HCT116 (cell line): ENCODE results near the gene METTL3. TPM values are rescaled to one million over a fixed set of nuclear protein-coding genes. Genes with fewer than 3 reads are reported as not detected.

ENCODE experiments used
- ATAC-seq: fragments of 200-7000 bp; cut with Tn5 transposase; 2 replicates; pipeline ENCODE4 v1.9.1; 2020; ENCODE audit warnings: mild to moderate bottlenecking, moderate library complexity
- BruUV-seq: library from RNA; stranded (reverse); fragments of 400-500 nt; replicated peaks from 2 replicates; lab custom pipeline; 2021; lab: Mats Ljungman, UMichigan
- CTCF ChIA-PET: fragments of 300-600 bp; sonication (Branson Sonifier 250); formaldehyde crosslinking; loops from one replicate; lab custom pipeline; 2021; ENCODE audit warnings: antibody characterized with exemption; lab: Charles Lee
- POLR2A ChIA-PET: fragments of 300-600, 350-600 bp; sonication (Branson Sonifier 250); formaldehyde crosslinking; loops from one replicate; lab custom pipeline; 2021; ENCODE audit warnings: antibody characterized with exemption; lab: Charles Lee
- RAD21 ChIA-PET, 2 experiments: fragments of 300-600 bp; sonication (Branson Sonifier 250); formaldehyde crosslinking; loops; one replicate each; lab custom pipeline; 2023; ENCODE audit warnings: low total read pairs in 2 of 2; ENCODE audit not compliant: uncharacterized antibody in 2 of 2, unreplicated experiment in 2 of 2, low non-redundant PET in 1 of 2; lab: Charles Lee
- DNase-seq: peaks from one replicate; pipeline ENCODE4 v3.0.0-alpha.2; 2010; ENCODE audit warnings: low read depth, low spot score
- H2AFZ ChIP-seq: fragments of 200-600 bp; shearing (Covaris generic), sonication (generic); 2 replicates; pipeline ENCODE4 v1.6.1; 2017; ENCODE audit warnings: low read depth, mixed run types, mixed read lengths, antibody characterized with exemption, low read length; ENCODE audit not compliant: poor library complexity, severe bottlenecking
- H3K27ac ChIP-seq: 2 replicates; pipeline ENCODE4 v1.5.1; 2012; ENCODE audit warnings: low read depth, low read length
- H3K27me3 ChIP-seq: fragments of 200-600 bp; sonication (generic); 2 replicates; pipeline ENCODE4 v1.6.1; 2016; ENCODE audit warnings: mixed run types, low read length, mixed read lengths; ENCODE audit not compliant: insufficient read depth
- H3K36me3 ChIP-seq, 2 experiments: fragments of 200-500 bp in 1 of 2; fragments of 200-600 bp in 1 of 2; sonication (Bioruptor generic) in 1 of 2; sonication (generic) in 1 of 2; 2 replicates each; pipeline versions ENCODE4 v1.5.1 to v1.6.1; 2014 to 2016; ENCODE audit warnings: low read length in 2 of 2, inconsistent platforms in 1 of 2, mixed read lengths in 1 of 2, mixed run types in 1 of 2; ENCODE audit not compliant: insufficient read depth in 2 of 2, control insufficient read depth in 1 of 2
- H3K4me1 ChIP-seq, 2 experiments: fragments of 200-600 bp in 1 of 2; sonication (generic) in 1 of 2; 2 replicates each; pipeline versions ENCODE4 v1.5.1 to v1.6.1; 2012 to 2017; ENCODE audit warnings: low read length in 2 of 2, inconsistent platforms in 1 of 2, mild to moderate bottlenecking in 1 of 2, mixed read lengths in 1 of 2, mixed run types in 1 of 2, moderate library complexity in 1 of 2; ENCODE audit not compliant: insufficient read depth in 2 of 2, control insufficient read depth in 1 of 2
- H3K4me2 ChIP-seq: fragments of 200-600 bp; sonication (generic); 2 replicates; pipeline ENCODE4 v1.6.1; 2017; ENCODE audit warnings: mixed run types, low read length, mixed read lengths
- H3K4me3 ChIP-seq, 2 experiments: fragments of 200-600 bp in 1 of 2; sonication (generic) in 1 of 2; replicated peaks in 1 of 2; 2 replicates each; pipeline ENCODE4 v1.5.1; 2011 to 2016; ENCODE audit warnings: low read length in 2 of 2, control low read depth in 1 of 2, low read depth in 1 of 2, mild to moderate bottlenecking in 1 of 2, mixed read lengths in 1 of 2, mixed run types in 1 of 2
- H3K79me2 ChIP-seq: fragments of 200-600 bp; sonication (generic); 2 replicates; pipeline ENCODE4 v1.6.1; 2017; ENCODE audit warnings: mild to moderate bottlenecking, mixed run types, low read length, moderate library complexity, mixed read lengths; ENCODE audit not compliant: insufficient read depth
- H3K9ac ChIP-seq: fragments of 200-600 bp; sonication (generic); 2 replicates; pipeline ENCODE4 v1.6.1; 2016; ENCODE audit warnings: low read length, mixed read lengths
- H3K9me2 ChIP-seq: fragments of 200-600 bp; sonication (generic), shearing (Covaris generic); 2 replicates; pipeline ENCODE4 v1.6.1; 2017; ENCODE audit warnings: mixed run types, mild to moderate bottlenecking, moderate library complexity; ENCODE audit not compliant: insufficient read depth
- H3K9me3 ChIP-seq, 2 experiments: fragments of 200-500 bp in 1 of 2; fragments of 200-600 bp in 1 of 2; sonication (Bioruptor generic) in 1 of 2; sonication (generic) in 1 of 2; 2 replicates each; pipeline ENCODE4 v1.6.1; 2014 to 2017; ENCODE audit warnings: low read length in 2 of 2, mixed read lengths in 2 of 2, inconsistent platforms in 1 of 2, low read depth in 1 of 2, mild to moderate bottlenecking in 1 of 2, mixed run types in 1 of 2, moderate library complexity in 1 of 2; ENCODE audit not compliant: control insufficient read depth in 1 of 2, insufficient read depth in 1 of 2
- H4K20me1 ChIP-seq: fragments of 200-600 bp; sonication (generic), shearing (Covaris generic); 2 replicates; pipeline ENCODE4 v1.6.1; 2017; ENCODE audit warnings: mixed run types, mild to moderate bottlenecking, moderate library complexity; ENCODE audit not compliant: insufficient read depth
- CTCF ChIP-seq, 3 experiments: fragments of 200-600 bp in 1 of 3; sonication (generic) in 1 of 3; IDR thresholded peaks in 2 of 3; conservative IDR thresholded peaks in 1 of 3; 2 replicates each; pipeline ENCODE4 v1.5.1; 2012 to 2017; ENCODE audit warnings: low read depth in 2 of 3, low read length in 2 of 3, antibody characterized with exemption in 1 of 3, borderline replicate concordance in 1 of 3, control low read depth in 1 of 3, mild to moderate bottlenecking in 1 of 3, mixed read lengths in 1 of 3, mixed run types in 1 of 3, moderate library complexity in 1 of 3; ENCODE audit not compliant: insufficient read depth in 1 of 3
- POLR2A ChIP-seq: IDR thresholded peaks from 2 replicates; pipeline ENCODE4 v1.7.0; 2011; ENCODE audit warnings: borderline replicate concordance; ENCODE audit not compliant: insufficient read depth, insufficient read length; ENCODE audit errors: extremely low read depth
- RAD21 ChIP-seq: IDR thresholded peaks from 2 replicates; pipeline ENCODE4 v1.6.1; 2012; ENCODE audit warnings: low read depth, mild to moderate bottlenecking
- intact Hi-C: fragments of 100-400 bp; cut with micrococcal nuclease; formaldehyde crosslinking; loops from 2 replicates; pipeline ENCODE4 v1.10.0; 2022
- total RNA-seq: library from RNA; stranded (reverse); gene quantifications from one replicate; pipeline ENCODE4 v1.2.1, GENCODE V29; 2021; ENCODE audit not compliant: unreplicated experiment

The METTL3 gene
- total RNA-seq, 1 experiment from 2014 or later = 62.3 TPM

DNA sequence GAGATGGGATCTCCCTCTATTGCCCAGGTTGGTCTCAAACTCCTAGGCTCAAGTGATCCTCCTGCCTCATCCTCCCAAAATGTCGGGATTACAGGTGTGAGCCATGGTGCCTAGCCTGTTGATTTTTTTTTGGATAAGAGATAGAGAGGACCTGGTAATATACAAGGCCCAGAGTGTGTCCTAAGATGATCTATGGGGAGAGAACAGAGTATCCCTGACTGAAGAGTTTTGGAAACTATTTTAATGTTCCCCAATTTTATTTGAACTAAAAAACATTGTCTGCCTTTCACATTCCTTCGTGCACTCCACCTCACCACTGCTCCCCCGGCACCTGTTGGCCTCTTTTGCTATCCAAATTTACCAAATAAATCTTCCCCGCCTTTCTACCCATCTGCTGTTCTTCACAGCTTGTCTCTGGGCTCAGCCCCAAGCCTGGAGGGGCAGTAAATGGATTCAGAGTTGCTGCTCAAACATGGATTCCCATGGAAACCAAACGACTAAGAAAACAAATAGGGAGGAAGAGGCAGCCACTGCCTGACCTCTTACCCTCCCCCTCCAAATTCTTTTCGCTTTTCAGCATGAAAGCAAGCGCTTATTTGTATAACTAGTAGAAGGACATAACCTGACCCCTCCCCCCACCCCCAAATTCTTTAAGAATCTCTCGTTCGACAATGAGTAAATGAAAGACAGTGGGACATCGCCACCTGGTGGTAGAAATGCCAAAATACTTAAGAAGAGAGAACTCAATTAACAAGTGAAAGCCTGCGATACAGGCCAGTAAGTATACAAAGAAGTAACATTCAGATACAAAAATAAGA is 46.2 kb upstream of the METTL3 start:
- Histone ChIP-seq H3K4me1 (peaks cover 5 to 9% of the 10 kb centered on the region in 2 experiments; a peak in 3 of 4 replicates), H3K9me3 (no peaks in the 10 kb centered on the region), H3K27ac (no peak overlapping the region), H3K9me2 (no peaks in the 10 kb centered on the region), H3K27me3 (no peaks in the 10 kb centered on the region)
- no TSS peak for BruUV-seq
- intact Hi-C loops = loop anchor here (1.0 to 10.0 kb wide), 2 partner anchors 59 to 542 kb away; no protein-coding TSS in a partner anchor
- ATAC-seq = peak; percentile 87
- CTCF ChIA-PET = interaction anchor here (0.6 to 3.8 kb wide), 6 partner anchors 11 to 543 kb away, joined by 3 to 36 read pairs (median 4); partner anchors contain the start of gene METTL3
- RAD21 ChIA-PET = no interaction called here
- DNase-seq = peak; percentile 83
- POLR2A ChIA-PET = interaction anchor here (1.0 kb wide), 1 partner anchor 59 kb away, joined by 3 read pairs; no protein-coding TSS in a partner anchor
- TF ChIP-seq POLR2A (no peak), RAD21 (peak; percentile 77), CTCF (IDR thresholded peaks at IDR 0.05 in 2 of 3, conservative IDR thresholded peaks at IDR 0.05 in 1 of 3; ENCODE audit: borderline replicate concordance in 1 of 3, insufficient read depth in 1 of 3, low read depth in 2 of 3, low read length in 2 of 3) (peak; percentile 56 to 90 (median 74); a peak in 5 of 6 replicates)
- TF ChIP-seq, all 23 proteins: peak for 2
- no peaks in the 10 kb centered on the region for H3K79me2 ChIP-seq
- H3K4me2 ChIP-seq = peak overlapping the region; percentile 71
- no peaks in the 10 kb centered on the region for H4K20me1 ChIP-seq
- H2AFZ ChIP-seq = peak overlapping the region; percentile 99
- peak overlapping the region; percentile 10 to 47 for H3K4me3 ChIP-seq
- no peaks in the 10 kb centered on the region for H3K36me3 ChIP-seq
- H3K9ac ChIP-seq = no peak overlapping the region
